ENCODE measurements around the gene SFXN5.

SFXN5 gene

DNA sequence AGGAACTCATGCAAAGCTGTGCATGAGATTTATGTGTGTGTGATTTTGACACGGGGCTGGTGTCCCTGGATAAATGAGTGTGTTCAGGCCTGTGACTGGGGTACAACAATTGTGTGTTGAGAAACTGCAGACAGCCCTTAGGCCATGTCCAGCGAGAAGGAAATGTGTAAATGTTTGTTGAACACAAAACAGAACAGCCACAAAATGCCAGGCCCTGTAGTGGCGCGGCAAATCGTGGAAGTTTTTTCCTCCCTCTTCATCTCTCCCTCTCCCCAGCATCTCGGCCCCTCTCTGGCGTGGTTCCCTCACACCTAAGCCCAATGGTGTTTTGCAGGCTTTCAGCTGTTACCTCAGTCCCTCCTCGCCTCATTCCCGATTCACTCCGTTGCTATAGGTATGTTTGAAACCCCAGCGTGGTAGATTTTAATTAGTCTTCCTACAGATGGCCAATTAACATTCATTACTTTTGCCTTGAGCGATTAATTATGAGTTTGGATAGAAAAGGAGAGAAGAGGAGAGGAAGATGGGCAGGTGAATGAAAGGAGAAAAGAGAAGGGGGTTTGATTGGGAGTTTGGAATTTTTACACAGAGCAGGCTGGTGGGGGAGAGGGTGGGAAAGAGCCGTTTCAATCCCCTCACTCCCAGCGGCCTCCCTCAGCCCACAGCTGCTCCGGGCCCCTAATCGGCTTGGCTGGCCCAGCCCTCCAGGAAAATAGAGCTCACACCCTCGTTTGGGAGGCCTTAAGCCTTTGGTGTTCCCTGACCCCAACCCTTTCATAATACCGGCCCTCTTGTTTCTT is 173.5 kb downstream of the SFXN5 start:
- DNase-seq (ENCODE audit: low spot score): no peak

DNA sequence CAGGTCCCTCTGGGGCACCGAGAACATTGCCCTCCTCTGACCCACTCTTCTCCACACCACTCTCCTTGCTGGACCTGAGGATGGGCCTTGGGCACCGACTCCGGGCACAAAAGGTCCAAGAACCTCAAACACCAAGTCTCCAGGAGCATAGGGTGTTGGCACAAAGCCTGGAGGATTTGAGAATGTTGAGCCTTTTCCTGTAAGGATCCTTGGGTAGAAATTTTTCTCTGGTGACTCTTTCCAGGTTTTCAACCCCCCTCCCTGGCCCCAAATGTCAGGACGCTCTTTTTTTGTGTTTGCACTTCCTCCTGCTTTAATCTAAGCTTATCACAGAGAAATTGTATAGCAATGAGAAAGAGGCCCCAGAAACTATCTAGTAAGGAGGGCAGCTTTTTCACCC is 175.1 kb downstream of the SFXN5 start:
- no peak for DNase-seq (ENCODE audit: low spot score)

GRCh38 chr2:72895759-72896281 is 175.7 kb downstream of the SFXN5 start:
- no peak for DNase-seq (ENCODE audit: low spot score)

DNA sequence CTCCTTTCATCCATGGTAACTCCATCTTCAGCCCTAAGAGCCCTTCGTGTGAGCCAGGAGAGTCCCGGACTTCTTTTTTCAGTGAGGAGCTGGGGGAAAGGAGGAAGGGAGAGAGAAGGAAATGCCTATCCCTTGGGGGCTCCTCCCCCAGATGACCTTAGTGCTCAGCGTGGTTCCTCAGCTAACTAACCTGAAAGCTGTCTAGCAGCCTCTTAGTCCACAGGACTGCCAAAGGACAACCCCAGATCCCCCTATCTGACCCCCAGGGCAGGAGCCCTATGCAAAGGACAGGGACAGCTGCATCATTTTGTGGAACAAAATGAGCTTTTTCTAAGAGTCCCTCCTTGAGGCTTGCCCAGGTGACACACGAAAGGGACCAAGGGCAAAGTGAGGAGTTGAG is 176.4 kb downstream of the SFXN5 start:
- no peak for DNase-seq (ENCODE audit: low spot score)

DNA sequence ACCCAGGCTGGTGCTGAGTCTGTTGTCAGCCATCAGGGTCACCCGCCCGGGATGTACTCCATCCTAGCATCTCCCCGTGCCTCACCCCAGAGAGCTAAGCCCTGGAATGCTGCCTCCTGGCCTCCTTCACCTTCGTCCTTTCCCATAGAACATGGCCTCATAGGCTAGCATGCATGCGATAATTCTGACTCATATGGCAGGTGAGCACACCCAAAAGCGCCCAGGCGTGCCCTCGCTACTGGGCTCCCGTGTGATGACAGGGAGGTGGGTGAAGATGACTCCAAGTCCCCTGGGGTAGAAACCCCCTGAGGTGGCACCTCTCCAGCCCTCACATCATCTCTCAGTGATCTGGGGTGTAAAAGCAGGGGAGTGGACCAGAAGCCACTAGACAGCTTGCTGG is 177.0 kb downstream of the SFXN5 start:
- DNase-seq (ENCODE audit: low spot score): no peak

GRCh38 chr2:72893594-72894319 is 177.8 kb downstream of the SFXN5 start:
- DNase-seq (ENCODE audit: low spot score): no peak

GRCh38 chr2:72892506-72893173 is 178.9 kb downstream of the SFXN5 start:
- peak; percentile 69 for DNase-seq (ENCODE audit: low spot score)
